GM23338 (cell line): Measurements from ENCODE around the gene SKIC8. TPM values are rescaled to one million over a fixed set of nuclear protein-coding genes. Genes with fewer than 3 reads are reported as not detected.

Experiments used
- ATAC-seq: fragments of 200-7000 bp; cut with Tn5 transposase; 3 replicates; pipeline ENCODE4 v1.9.1; 2020
- DNase-seq: peaks from one replicate; pipeline ENCODE4 v3.0.0-alpha.2; 2015; ENCODE audit warnings: low spot score
- H2AFZ ChIP-seq: fragments of 200-600 bp; sonication (generic); 2 replicates; pipeline ENCODE4 v1.8.0; 2016; ENCODE audit warnings: antibody characterized with exemption, mild to moderate bottlenecking, moderate library complexity
- H3F3A ChIP-seq: fragments of 200-600 bp; sonication (generic); replicated peaks from 2 replicates; pipeline ENCODE4 v1.8.0; 2017; ENCODE audit warnings: antibody characterized with exemption, mixed run types, low read depth
- H3K27ac ChIP-seq: fragments of 200-600 bp; sonication (generic); 2 replicates; pipeline ENCODE4 v1.6.1; 2016; ENCODE audit warnings: low read depth
- H3K27me3 ChIP-seq: fragments of 200-600 bp; sonication (generic); 2 replicates; pipeline ENCODE4 v1.8.0; 2016; ENCODE audit warnings: mild to moderate bottlenecking, mixed run types, moderate library complexity; ENCODE audit not compliant: insufficient read depth
- H3K36me3 ChIP-seq: fragments of 200-600 bp; sonication (generic); 2 replicates; pipeline ENCODE4 v1.8.0; 2016; ENCODE audit warnings: mild to moderate bottlenecking; ENCODE audit not compliant: insufficient read depth
- H3K4me1 ChIP-seq: fragments of 200-600 bp; sonication (generic); 2 replicates; pipeline ENCODE4 v1.8.0; 2016; ENCODE audit warnings: mild to moderate bottlenecking, moderate library complexity; ENCODE audit not compliant: insufficient read depth
- H3K4me2 ChIP-seq: fragments of 200-600 bp; sonication (generic); 2 replicates; pipeline ENCODE4 v1.7.1; 2017; ENCODE audit warnings: mixed run types
- H3K4me3 ChIP-seq: fragments of 200-600 bp; sonication (generic); 2 replicates; pipeline ENCODE4 v1.6.1; 2016; ENCODE audit warnings: mixed run types
- H3K79me2 ChIP-seq: fragments of 200-600 bp; sonication (generic); replicated peaks from 2 replicates; pipeline ENCODE4 v1.8.0; 2017; ENCODE audit warnings: mild to moderate bottlenecking; ENCODE audit not compliant: insufficient read depth
- H3K9me2 ChIP-seq: fragments of 200-600 bp; sonication (generic); 2 replicates; pipeline ENCODE4 v1.8.0; 2017; ENCODE audit not compliant: insufficient read depth
- H4K20me1 ChIP-seq: fragments of 200-600 bp; sonication (generic); replicated peaks from 2 replicates; pipeline ENCODE4 v1.8.0; 2017; ENCODE audit warnings: mild to moderate bottlenecking; ENCODE audit not compliant: insufficient read depth
- H3K27ac Mint-ChIP-seq: 2 replicates; pipeline ENCODE4 v1.8.0; 2020; ENCODE audit warnings: inconsistent platforms, mild to moderate bottlenecking, moderate library complexity, mixed read lengths
- H3K27me3 Mint-ChIP-seq: 3 replicates; pipeline ENCODE4 v1.8.0; 2022; ENCODE audit warnings: low read depth, mild to moderate bottlenecking, moderate library complexity, mixed read lengths, inconsistent platforms; ENCODE audit not compliant: insufficient read depth, poor library complexity
- H3K36me3 Mint-ChIP-seq: 3 replicates; pipeline ENCODE4 v1.8.0; 2021; ENCODE audit warnings: low read depth, mild to moderate bottlenecking, inconsistent platforms, moderate library complexity, mixed read lengths
- H3K4me1 Mint-ChIP-seq: 3 replicates; pipeline ENCODE4 v1.8.0; 2020; ENCODE audit warnings: mild to moderate bottlenecking, inconsistent platforms, mixed read lengths
- H3K4me3 Mint-ChIP-seq: 3 replicates; pipeline ENCODE4 v1.8.0; 2021; ENCODE audit warnings: moderate library complexity, mild to moderate bottlenecking, inconsistent platforms, mixed read lengths
- H3K9me3 Mint-ChIP-seq: 3 replicates; pipeline ENCODE4 v1.8.0; 2020; ENCODE audit warnings: moderate library complexity, mild to moderate bottlenecking, inconsistent platforms, mixed read lengths
- CTCF ChIP-seq, 2 experiments: fragments of 200-600 bp in 1 of 2; sonication (generic) in 1 of 2; conservative IDR thresholded peaks; 2 replicates each; pipeline versions ENCODE4 v1.5.1 to v1.6.1; 2016 to 2017; ENCODE audit warnings: antibody characterized with exemption in 2 of 2, low read depth in 2 of 2, mild to moderate bottlenecking in 2 of 2, moderate library complexity in 1 of 2
- EZH2phosphoT487 ChIP-seq: fragments of 200-600 bp; sonication (generic); IDR thresholded peaks from one replicate; pipeline ENCODE4 v1.8.1; 2018; ENCODE audit warnings: antibody characterized with exemption; ENCODE audit not compliant: unreplicated experiment
- JUNB ChIP-seq: IDR thresholded peaks from one replicate; pipeline ENCODE4 v1.6.1; 2016; ENCODE audit warnings: antibody characterized with exemption; ENCODE audit not compliant: unreplicated experiment
- ZNF114 ChIP-seq: fragments of 250-450 bp; sonication (Bioruptor Pico); IDR thresholded peaks from 2 replicates; pipeline ENCODE4 v1.5.0; 2020; ENCODE audit warnings: mild to moderate bottlenecking, moderate library complexity
- ZNF331 ChIP-seq: fragments of 250-450 bp; sonication (Bioruptor Pico); IDR thresholded peaks from 2 replicates; pipeline ENCODE4 v1.5.0; 2020; ENCODE audit warnings: low read depth, mild to moderate bottlenecking, moderate library complexity
- polyA plus RNA-seq: library from polyadenylated mRNA; unstranded; fragments of >200 nt; fragmentation: Nextera tagmentation; extraction: Ambion mirVana; gene quantifications from 2 replicates; pipeline ENCODE4 v1.2.1, GENCODE V29; 2016
- total RNA-seq: library from RNA; depleted of rRNA; stranded (reverse); fragments of >200 nt; shearing (Covaris generic); gene quantifications from 2 replicates; pipeline ENCODE4 v1.2.3, GENCODE V29; 2014
- TF ChIP-seq, protein P1 (sequence below): IDR thresholded peaks from one replicate; pipeline ENCODE4 v1.6.1; 2018; ENCODE audit warnings: antibody characterized with exemption; ENCODE audit not compliant: unreplicated experiment

The SKIC8 gene
- total and polyA plus RNA-seq, 2 experiments from 2014 or later: 59.4 to 73.8 TPM

- Histone ChIP-seq H3K27ac (0 out of 2 replicates have a peak overlapping the region, but pooled peaks have one; percentile 34), H3K27me3 (no peaks in the 10 kb centered on the region), H3K9me2 (no peaks in the 10 kb centered on the region), H3K79me2 (no peaks in the 10 kb centered on the region), H3K4me2 (no peak overlapping the region), H3K36me3 (no peaks in the 10 kb centered on the region), H3K4me3 (no peak overlapping the region), H3K4me1 (peaks cover 25% of the 10 kb centered on the region), H4K20me1 (no peaks in the 10 kb centered on the region), H3F3A (no peaks in the 10 kb centered on the region), H2AFZ (no peak overlapping the region; the same call in 1 of the 2 replicates)
- DNase-seq (peak; percentile 79), ATAC-seq (peak; percentile 64)
- Mint-ChIP-seq H3K4me3 (no peak overlapping the region), H3K4me1 (peaks cover 30% of the 10 kb centered on the region), H3K27ac (no peak overlapping the region), H3K27me3 (peaks cover 15% of the 10 kb centered on the region), H3K36me3 (no peaks in the 10 kb centered on the region), H3K9me3 (peaks cover 9% of the 10 kb centered on the region; the same call in 2 of the 3 replicates)
- TF ChIP-seq, protein P1, sequence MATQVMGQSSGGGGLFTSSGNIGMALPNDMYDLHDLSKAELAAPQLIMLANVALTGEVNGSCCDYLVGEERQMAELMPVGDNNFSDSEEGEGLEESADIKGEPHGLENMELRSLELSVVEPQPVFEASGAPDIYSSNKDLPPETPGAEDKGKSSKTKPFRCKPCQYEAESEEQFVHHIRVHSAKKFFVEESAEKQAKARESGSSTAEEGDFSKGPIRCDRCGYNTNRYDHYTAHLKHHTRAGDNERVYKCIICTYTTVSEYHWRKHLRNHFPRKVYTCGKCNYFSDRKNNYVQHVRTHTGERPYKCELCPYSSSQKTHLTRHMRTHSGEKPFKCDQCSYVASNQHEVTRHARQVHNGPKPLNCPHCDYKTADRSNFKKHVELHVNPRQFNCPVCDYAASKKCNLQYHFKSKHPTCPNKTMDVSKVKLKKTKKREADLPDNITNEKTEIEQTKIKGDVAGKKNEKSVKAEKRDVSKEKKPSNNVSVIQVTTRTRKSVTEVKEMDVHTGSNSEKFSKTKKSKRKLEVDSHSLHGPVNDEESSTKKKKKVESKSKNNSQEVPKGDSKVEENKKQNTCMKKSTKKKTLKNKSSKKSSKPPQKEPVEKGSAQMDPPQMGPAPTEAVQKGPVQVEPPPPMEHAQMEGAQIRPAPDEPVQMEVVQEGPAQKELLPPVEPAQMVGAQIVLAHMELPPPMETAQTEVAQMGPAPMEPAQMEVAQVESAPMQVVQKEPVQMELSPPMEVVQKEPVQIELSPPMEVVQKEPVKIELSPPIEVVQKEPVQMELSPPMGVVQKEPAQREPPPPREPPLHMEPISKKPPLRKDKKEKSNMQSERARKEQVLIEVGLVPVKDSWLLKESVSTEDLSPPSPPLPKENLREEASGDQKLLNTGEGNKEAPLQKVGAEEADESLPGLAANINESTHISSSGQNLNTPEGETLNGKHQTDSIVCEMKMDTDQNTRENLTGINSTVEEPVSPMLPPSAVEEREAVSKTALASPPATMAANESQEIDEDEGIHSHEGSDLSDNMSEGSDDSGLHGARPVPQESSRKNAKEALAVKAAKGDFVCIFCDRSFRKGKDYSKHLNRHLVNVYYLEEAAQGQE: no peak
- TF ChIP-seq CTCF (conservative IDR thresholded peaks at IDR 0.05; ENCODE audit: low read depth in 2 of 2): peak; percentile 69 to 78
Measured at GRCh38 chr15:78242128-78242527, 57.3 kb downstream of the SKIC8 start.

DNA sequence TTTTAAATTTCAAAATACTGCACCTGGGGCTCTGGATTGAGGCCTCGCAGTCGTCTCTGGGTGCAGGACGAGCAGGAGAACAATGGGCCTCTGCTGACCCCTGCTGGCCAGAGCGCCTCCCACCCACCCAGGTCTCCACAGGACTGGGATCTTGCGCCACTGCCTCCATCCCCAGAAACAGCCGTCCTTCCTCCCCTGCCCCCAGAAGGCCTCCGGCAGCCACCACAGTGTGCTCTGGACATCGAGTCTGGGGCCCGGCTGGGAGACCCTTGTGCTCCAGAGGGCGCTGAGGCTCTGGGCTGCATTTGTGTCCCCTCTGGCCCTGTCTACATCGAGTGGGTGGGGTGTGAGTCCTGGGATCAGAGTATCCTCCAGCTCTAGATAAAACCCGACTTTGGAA, 58.4 kb downstream of the SKIC8 start:
- Histone ChIP-seq H3K27ac (no peak overlapping the region), H4K20me1 (no peaks in the 10 kb centered on the region), H3F3A (no peaks in the 10 kb centered on the region), H3K4me1 (peaks cover 25% of the 10 kb centered on the region), H2AFZ (peak overlapping the region; percentile 86), H3K4me2 (no peak overlapping the region), H3K79me2 (no peaks in the 10 kb centered on the region), H3K36me3 (no peaks in the 10 kb centered on the region), H3K9me2 (peaks cover 3% of the 10 kb centered on the region; the same call in 1 of the 2 replicates), H3K4me3 (no peak overlapping the region), H3K27me3 (no peaks in the 10 kb centered on the region)
- Mint-ChIP-seq H3K36me3 (no peaks in the 10 kb centered on the region), H3K27me3 (peaks cover 15% of the 10 kb centered on the region), H3K9me3 (peaks cover 3% of the 10 kb centered on the region; the same call in 1 of the 3 replicates), H3K27ac (no peak overlapping the region), H3K4me1 (peaks cover 30% of the 10 kb centered on the region), H3K4me3 (no peak overlapping the region)
- ATAC-seq (peak; percentile 87), DNase-seq (peak; percentile 91)
- TF ChIP-seq JUNB (no peak), EZH2phosphoT487 (no peak), ZNF114 (CRISPR knock-in tag) (no peak), CTCF (conservative IDR thresholded peaks at IDR 0.05; ENCODE audit: low read depth in 2 of 2) (peak; percentile 74 to 91), ZNF331 (CRISPR knock-in tag) (no peak)
- TF ChIP-seq, protein P1: no peak
